ENCODE measurements around the gene LGALS12.

- TF ChIP-seq CTCF (IDR thresholded peaks at IDR 0.05; ENCODE audit: low read depth, low read length) (no peak), EZH2phosphoT487 (IDR thresholded peaks at IDR 0.05; ENCODE audit: low read depth) (no peak)
Observed at GRCh38 chr11:63548178-63548577, 42.3 kb downstream of the LGALS12 start.

Measured in OCI-LY3 (cell line).